Spleen (tissue), 13 donors: Measurements from ENCODE around the gene BCL2L11. TPM values are rescaled to one million over a fixed set of nuclear protein-coding genes. Genes with fewer than 3 reads are reported as not detected.
"Not testable (repeated sequence)": the region's sequence is repeated elsewhere in the genome, so short reads cannot be mapped to it uniquely, and the experiment has no call there.

ENCODE experiments used
- DNase-seq: peaks from one replicate; pipeline ENCODE4 v3.0.0-alpha.2; 2020
- H3K27ac ChIP-seq, 8 donors: fragments of 200-600 bp; sonication (generic) in 7 of 8; 1 replicate in 4 of 8; 2 replicates in 4 of 8; pipeline versions ENCODE4 v1.5.0 to v1.8.0; 2016 to 2021; ENCODE audit warnings: inconsistent platforms in 4 of 8, mild to moderate bottlenecking in 4 of 8, moderate library complexity in 1 of 8
- H3K27me3 ChIP-seq, 7 donors: fragments of 200-600 bp; sonication (generic) in 6 of 7; replicated peaks in 1 of 7; 1 replicate in 4 of 7; 2 replicates in 3 of 7; pipeline versions ENCODE4 v1.5.0 to v1.8.0; 2016 to 2021; ENCODE audit warnings: inconsistent platforms in 3 of 7, mild to moderate bottlenecking in 1 of 7
- H3K36me3 ChIP-seq, 6 donors: fragments of 200-600 bp; sonication (generic) in 5 of 6; 1 replicate in 4 of 6; 2 replicates in 2 of 6; pipeline versions ENCODE4 v1.5.0 to v1.8.0; 2016 to 2021; ENCODE audit warnings: inconsistent platforms in 2 of 6
- H3K4me1 ChIP-seq, 6 donors: fragments of 200-600 bp; sonication (generic) in 5 of 6; 1 replicate in 3 of 6; 2 replicates in 3 of 6; pipeline versions ENCODE4 v1.5.0 to v1.8.0; 2016 to 2021; ENCODE audit warnings: inconsistent platforms in 3 of 6
- H3K4me3 ChIP-seq, 8 donors: fragments of 200-600 bp; sonication (generic) in 7 of 8; 1 replicate in 4 of 8; 2 replicates in 4 of 8; pipeline versions ENCODE4 v1.5.0 to v1.8.0; 2016 to 2021; ENCODE audit warnings: inconsistent platforms in 4 of 8, mild to moderate bottlenecking in 4 of 8, moderate library complexity in 2 of 8
- H3K9me3 ChIP-seq, 8 donors: fragments of 200-600 bp; sonication (generic) in 7 of 8; 1 replicate in 4 of 8; 2 replicates in 4 of 8; pipeline versions ENCODE4 v1.5.0 to v1.8.0; 2016 to 2021; ENCODE audit warnings: inconsistent platforms in 4 of 8
- POLR2A ChIP-seq, 3 donors: fragments of 450-650 bp; IDR thresholded peaks; one replicate each; pipeline ENCODE4 v1.5.1; 2017; ENCODE audit warnings: antibody characterized with exemption in 3 of 3, mild to moderate bottlenecking in 1 of 3
- POLR2AphosphoS5 ChIP-seq, 3 donors: sonication (generic); formaldehyde crosslinking; IDR thresholded peaks; one replicate each; pipeline ENCODE4 v1.5.1; 2017; ENCODE audit warnings: antibody characterized with exemption in 3 of 3
- WGBS, 5 donors: extraction: QIAGEN DNeasy Blood & Tissue Kit in 3 of 5; methylation state at CpG; one replicate each; pipeline versions ENCODE4 v1.1.5 to v1.1.7; 2013 to 2018; 5-methylcytosine and 5-hydroxymethylcytosine counted together
- intact Hi-C: fragments of 100-400 bp; cut with DNase I; formaldehyde crosslinking; loops from one replicate; pipeline ENCODE4 v1.15.0; 2023; ENCODE audit warnings: low total_unique reads
- long read RNA-seq, 2 donors: transcript quantifications; one replicate each; lab custom pipeline, GENCODE V29; 2026
- polyA plus RNA-seq, 3 donors: library from polyadenylated mRNA; stranded (reverse); fragments of 200-250 nt; gene quantifications; one replicate each; pipeline ENCODE4 v1.2.1, GENCODE V29; 2013
- total RNA-seq, 7 donors: library from RNA; depleted of rRNA in 3 of 7; stranded (reverse); fragments of >200 nt in 3 of 7; fragmentation: NEBNext Ultra II Directional in 4 of 7; extraction: Animal tissue kit (Norgen Biotek cat#: 25700) in 4 of 7; gene quantifications; one replicate each; pipeline versions ENCODE4 v1.1.0 to v1.2.1, GENCODE V29; 2016 to 2021
- TF ChIP-seq, protein P1 (sequence below), 11 experiments: fragments of 200-600 bp in 7 of 11; fragments of 450-650 bp in 4 of 11; sonication (generic) in 4 of 11; IDR thresholded peaks in 8 of 11; conservative IDR thresholded peaks in 3 of 11; 1 replicate in 7 of 11; 2 replicates in 4 of 11; pipeline versions ENCODE4 v1.4.0 to v1.8.0; 2016 to 2021; ENCODE audit warnings: antibody characterized with exemption in 11 of 11, inconsistent platforms in 4 of 11, mild to moderate bottlenecking in 1 of 11
- donor health status: healthy with polysubstance abuse.
- donor health status: DM: no; HTN: no; CAD: no; lungs with moderate emphysema.
- donor health status: DM: no; HTN: no; CAD: no.
- donor health status: Bipolar disorder and iron deficiency.
- donor health status: healthy.
- donor health status: DM: no; HTN: no; CAD: no.
- donor health status: DM: yes; HTN: yes; CAD: no.

BCL2L11 gene, protein sequence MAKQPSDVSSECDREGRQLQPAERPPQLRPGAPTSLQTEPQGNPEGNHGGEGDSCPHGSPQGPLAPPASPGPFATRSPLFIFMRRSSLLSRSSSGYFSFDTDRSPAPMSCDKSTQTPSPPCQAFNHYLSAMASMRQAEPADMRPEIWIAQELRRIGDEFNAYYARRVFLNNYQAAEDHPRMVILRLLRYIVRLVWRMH
- total RNA-seq (10 to 100 TPM; 28.7 to 95.2 (median 39.9) TPM), polyA plus RNA-seq (1 to 10 TPM; 4.6 to 8.8 (median 6.9) TPM)
- long read RNA-seq, donor 1, full-length matches to known transcripts: 1 of 1 reads
- long read RNA-seq, donor 1, partial matches to known transcripts: 0 of 1 reads
- long read RNA-seq, donor 1, other reads (novel, unspliced or antisense): 0 of 1 reads
- long read RNA-seq, donor 2, full-length matches to known transcripts: 2 of 2 reads
- long read RNA-seq, donor 2, partial matches to known transcripts: 0 of 2 reads
- long read RNA-seq, donor 2, other reads (novel, unspliced or antisense): 0 of 2 reads

DNA sequence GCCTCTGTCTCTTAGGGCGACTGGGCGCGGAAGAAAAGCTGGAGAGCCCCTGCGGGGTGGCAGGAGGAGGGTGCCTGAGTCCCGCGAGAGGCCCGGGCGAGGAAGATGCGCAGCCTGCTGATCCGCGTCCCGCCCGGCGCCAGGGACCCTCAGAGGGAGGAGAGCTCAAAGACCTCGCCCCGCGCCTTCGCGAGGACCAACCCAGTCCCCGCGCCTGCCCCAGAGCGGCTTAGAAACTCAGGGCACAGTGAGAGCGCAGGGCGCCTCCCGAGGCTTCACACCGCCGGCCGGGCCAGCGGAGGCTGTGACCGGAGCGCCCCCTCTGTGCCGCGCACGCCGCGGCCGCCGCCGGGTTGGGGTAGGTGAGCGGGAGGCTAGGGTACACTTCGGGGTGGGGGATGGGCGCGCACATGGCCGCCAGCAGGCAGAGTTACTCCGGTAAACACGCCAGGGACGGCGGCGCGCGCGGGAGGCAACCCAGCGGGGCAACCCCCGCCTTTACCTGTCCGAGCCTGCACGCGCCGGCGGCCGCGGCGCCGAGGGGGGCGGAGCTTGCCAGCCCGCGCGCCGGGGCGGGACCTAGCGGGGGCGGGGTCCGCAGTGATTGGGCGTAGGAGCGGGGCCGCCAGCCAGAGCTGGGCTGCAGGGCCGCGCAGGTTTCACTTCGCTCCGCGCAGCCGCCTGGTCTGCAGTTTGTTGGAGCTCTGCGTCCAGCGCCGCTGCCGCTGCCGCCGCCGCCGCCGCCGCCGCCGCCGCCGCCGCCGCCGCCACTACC is at the start of gene BCL2L11:
TSS of gene BCL2L11 (plus strand) at position 662 of the 775 bp plus-strand sequence. CDS start 2,832 bp downstream, outside the sequence.
- Histone ChIP-seq H3K4me3 (peak within 1 kb of the TSS; percentile 74 to 90 (median 82)), H3K36me3 (peaks cover 0 to 20% (median 11%) of the 10 kb centered on the region in 6 donors), H3K27me3 (peaks cover 7 to 53% (median 47%) of the 10 kb centered on the region in 7 donors), H3K27ac (peak within 1 kb of the TSS; percentile 64 to 93 (median 90)), H3K9me3 (no peaks in the 10 kb centered on the region), H3K4me1 (peaks cover 44 to 82% (median 68%) of the 10 kb centered on the region in 6 donors)
- peak; percentile 98 for DNase-seq
- TF ChIP-seq POLR2A (IDR thresholded peaks at IDR 0.05) (peak in 2 of 3 donors; percentile 90 to 93), POLR2AphosphoS5 (IDR thresholded peaks at IDR 0.05) (peak; percentile 93 to 95 (median 94))
- TF ChIP-seq, protein P1, sequence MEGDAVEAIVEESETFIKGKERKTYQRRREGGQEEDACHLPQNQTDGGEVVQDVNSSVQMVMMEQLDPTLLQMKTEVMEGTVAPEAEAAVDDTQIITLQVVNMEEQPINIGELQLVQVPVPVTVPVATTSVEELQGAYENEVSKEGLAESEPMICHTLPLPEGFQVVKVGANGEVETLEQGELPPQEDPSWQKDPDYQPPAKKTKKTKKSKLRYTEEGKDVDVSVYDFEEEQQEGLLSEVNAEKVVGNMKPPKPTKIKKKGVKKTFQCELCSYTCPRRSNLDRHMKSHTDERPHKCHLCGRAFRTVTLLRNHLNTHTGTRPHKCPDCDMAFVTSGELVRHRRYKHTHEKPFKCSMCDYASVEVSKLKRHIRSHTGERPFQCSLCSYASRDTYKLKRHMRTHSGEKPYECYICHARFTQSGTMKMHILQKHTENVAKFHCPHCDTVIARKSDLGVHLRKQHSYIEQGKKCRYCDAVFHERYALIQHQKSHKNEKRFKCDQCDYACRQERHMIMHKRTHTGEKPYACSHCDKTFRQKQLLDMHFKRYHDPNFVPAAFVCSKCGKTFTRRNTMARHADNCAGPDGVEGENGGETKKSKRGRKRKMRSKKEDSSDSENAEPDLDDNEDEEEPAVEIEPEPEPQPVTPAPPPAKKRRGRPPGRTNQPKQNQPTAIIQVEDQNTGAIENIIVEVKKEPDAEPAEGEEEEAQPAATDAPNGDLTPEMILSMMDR (IDR thresholded peaks at IDR 0.05 in 8 of 11, conservative IDR thresholded peaks at IDR 0.05 in 3 of 11): peak in 5 of 11 experiments; percentile 6 to 34 (median 14)
- 0 to 1% (median 0%) methylated on average over 28 to 98 of the region's 98 CpGs for WGBS, 5 donors
- intact Hi-C loops: no loop called here

DNA sequence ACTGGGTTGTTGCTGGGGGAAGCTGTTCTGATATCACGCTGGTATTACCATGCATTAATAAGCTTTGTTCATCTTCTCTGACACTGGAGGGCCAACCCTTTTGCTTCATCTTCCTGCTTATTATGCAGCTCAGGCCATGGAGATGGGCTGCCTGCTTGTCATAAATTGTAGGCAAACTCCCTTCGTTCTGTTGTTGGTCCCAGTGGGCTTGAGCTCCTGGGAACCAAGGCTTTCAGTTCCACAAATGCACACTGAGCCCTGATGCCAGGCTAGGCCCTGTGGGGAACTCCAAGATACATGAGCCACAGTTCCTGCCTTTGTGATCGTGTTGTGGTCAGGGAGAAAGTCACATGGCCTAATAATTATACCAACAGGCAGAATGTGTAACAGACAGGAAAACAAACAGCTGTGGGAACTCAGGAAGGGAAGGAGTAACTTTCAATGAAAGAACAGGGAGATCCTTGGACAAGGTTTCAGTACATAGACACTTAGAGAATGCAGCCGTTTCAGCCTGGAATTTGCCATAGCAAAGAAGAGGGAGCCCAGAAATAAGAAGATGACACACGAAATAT is 49.0 kb upstream of the BCL2L11 start:
- WGBS, 5 donors: 34 to 49% (median 44%) methylated on average over 5 of the region's 5 CpGs
- Histone ChIP-seq H3K4me3 (no peak overlapping the region), H3K9me3 (peaks cover 0 to 30% (median 24%) of the 10 kb centered on the region in 8 donors), H3K27ac (peak overlapping the region in 6 of 8 donors; percentile 34 to 54 (median 46)), H3K27me3 (no peaks in the 10 kb centered on the region), H3K4me1 (peaks cover 0 to 14% (median 5%) of the 10 kb centered on the region in 6 donors), H3K36me3 (no peaks in the 10 kb centered on the region)
- intact Hi-C loops: no loop called here
- TF ChIP-seq POLR2A (IDR thresholded peaks at IDR 0.05) (no peak), POLR2AphosphoS5 (IDR thresholded peaks at IDR 0.05) (peak in 1 of 3 donors; percentile 19)
- no peak for DNase-seq

DNA sequence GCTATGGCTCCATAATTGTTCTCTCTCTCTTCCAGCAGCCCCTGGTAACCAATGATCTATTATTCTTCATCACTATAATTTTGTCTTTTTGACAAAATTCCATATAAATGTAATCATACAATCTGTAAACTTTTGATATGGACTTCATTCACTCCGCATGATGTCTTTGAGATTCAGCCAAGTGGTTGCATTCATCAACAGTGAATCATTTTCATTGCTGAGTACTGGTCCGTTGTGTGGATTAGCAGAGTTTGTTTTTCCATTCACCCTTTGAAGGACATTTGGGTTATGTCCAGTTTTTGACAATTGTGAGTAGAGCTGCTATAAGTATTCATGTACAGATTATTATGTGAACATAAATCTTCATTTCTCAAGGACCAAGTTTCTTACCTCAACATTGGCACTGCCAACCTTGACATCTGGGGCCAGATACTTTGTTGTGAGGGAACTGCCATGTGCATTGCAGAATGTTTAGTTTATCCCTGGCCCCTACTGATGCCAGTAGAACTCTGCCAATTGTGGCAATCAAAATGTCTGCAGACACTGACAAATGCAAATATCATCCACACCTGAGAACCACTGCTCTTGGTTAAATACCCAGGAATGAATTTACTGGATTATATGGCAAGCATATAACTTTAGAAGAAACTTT is 48.4 kb upstream of the BCL2L11 start:
- no peaks in the 10 kb centered on the region for H3K36me3 ChIP-seq
- H3K4me3 ChIP-seq: no peak overlapping the region
- WGBS, 5 donors: 72 to 82% (median 74%) methylated on average over 2 of the region's 2 CpGs
- H3K27ac ChIP-seq: peak overlapping the region in 5 of 8 donors; percentile 39 to 54 (median 51)
- peaks cover 0 to 14% (median 5%) of the 10 kb centered on the region in 6 donors for H3K4me1 ChIP-seq
- TF ChIP-seq POLR2A (IDR thresholded peaks at IDR 0.05) (no peak), POLR2AphosphoS5 (IDR thresholded peaks at IDR 0.05) (no peak)
- TF ChIP-seq, protein P1 (IDR thresholded peaks at IDR 0.05 in 8 of 11, conservative IDR thresholded peaks at IDR 0.05 in 3 of 11): no peak
- H3K27me3 ChIP-seq: no peaks in the 10 kb centered on the region
- H3K9me3 ChIP-seq: peaks cover 0 to 30% (median 24%) of the 10 kb centered on the region in 8 donors
- no peak for DNase-seq
- intact Hi-C loops: no loop called here

DNA sequence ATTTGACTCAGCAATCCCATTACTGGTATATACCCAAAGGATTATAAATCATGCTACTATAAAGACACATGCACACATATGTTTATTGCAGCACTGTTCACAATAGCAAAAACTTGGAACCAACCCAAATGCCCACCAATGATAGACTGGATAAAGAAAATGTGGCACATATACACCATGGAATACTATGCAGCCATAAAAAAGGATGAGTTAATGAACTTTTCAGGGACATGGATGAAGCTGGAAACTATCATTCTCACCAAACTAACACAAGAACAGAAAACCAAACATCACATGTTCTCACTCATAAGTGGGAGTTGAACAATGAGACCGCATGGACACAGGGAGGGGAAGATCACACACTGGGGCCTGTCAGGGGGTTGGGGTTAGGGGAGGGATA is 38.1 kb upstream of the BCL2L11 start:
- H3K27ac ChIP-seq, H3K36me3 ChIP-seq, H3K4me3 ChIP-seq, intact Hi-C loops, DNase-seq, H3K9me3 ChIP-seq, H3K4me1 ChIP-seq: not testable (repeated sequence)
- WGBS, 5 donors: 0% methylated on average over 1 of the region's 1 CpG
- peaks cover 0 to 17% (median 0%) of the 10 kb centered on the region in 7 donors for H3K27me3 ChIP-seq
